COLO668 (cell line): Measurements from ENCODE around the gene MYH14.

Experiments used
- DNase-seq: peaks from one replicate; lab custom pipeline; 2025; ENCODE audit not compliant: unreplicated experiment; lab: John Stamatoyannopoulos, UW

Gene MYH14

GRCh38 chr19:50358483-50359327 is 155.3 kb downstream of the MYH14 start:
- no peak for DNase-seq

- DNase-seq, result no peak
These were observed 156.0 kb downstream of the MYH14 start for GRCh38 chr19:50359328-50359818.
